WTC11 (cell line): ENCODE data around the gene ACSS2. TPM values are rescaled to one million over a fixed set of nuclear protein-coding genes. Genes with fewer than 3 reads are reported as not detected.

Source experiments
- ATAC-seq: fragments of 200-7000 bp; cut with Tn5 transposase; 2 replicates; pipeline ENCODE4 v1.10.0; 2021; ENCODE audit warnings: mild to moderate bottlenecking, moderate library complexity
- CTCF ChIA-PET: fragments of 300-600 bp; sonication (Branson Sonifier 250); formaldehyde crosslinking; loops from one replicate; lab custom pipeline; 2021; ENCODE audit warnings: antibody characterized with exemption; lab: Charles Lee
- POLR2A ChIA-PET: fragments of 350-600 bp; sonication (Branson Sonifier 250); formaldehyde crosslinking; loops from one replicate; lab custom pipeline; 2021; ENCODE audit warnings: antibody characterized with exemption; lab: Charles Lee
- DNase-seq: peaks from one replicate; pipeline ENCODE4 v3.0.0; 2021; ENCODE audit warnings: low spot score
- H3K27ac Mint-ChIP-seq: 2 replicates; pipeline ENCODE4 v1.8.0; 2021; ENCODE audit warnings: mixed read lengths
- H3K27me3 Mint-ChIP-seq: 2 replicates; pipeline ENCODE4 v1.8.0; 2021; ENCODE audit warnings: low read depth, mild to moderate bottlenecking, moderate library complexity, mixed read lengths
- H3K36me3 Mint-ChIP-seq: 2 replicates; pipeline ENCODE4 v1.8.0; 2021; ENCODE audit warnings: mixed read lengths
- H3K4me1 Mint-ChIP-seq: 2 replicates; pipeline ENCODE4 v1.8.0; 2022; ENCODE audit warnings: mixed read lengths
- H3K4me3 Mint-ChIP-seq: 2 replicates; pipeline ENCODE4 v1.8.0; 2021; ENCODE audit warnings: mild to moderate bottlenecking, moderate library complexity, mixed read lengths
- H3K9me3 Mint-ChIP-seq: 2 replicates; pipeline ENCODE4 v1.8.0; 2021; ENCODE audit warnings: mixed read lengths
- AFF4 ChIP-seq: sonication (generic); formaldehyde crosslinking; IDR thresholded peaks from 2 replicates; pipeline ENCODE4 v1.8.1; 2023; ENCODE audit warnings: mild to moderate bottlenecking, missing genetic modification reagents, borderline replicate concordance
- CREM ChIP-seq: sonication (generic); formaldehyde crosslinking; IDR thresholded peaks from 2 replicates; pipeline ENCODE4 v1.8.1; 2022; ENCODE audit warnings: mild to moderate bottlenecking, missing genetic modification reagents, moderate library complexity
- EMX1 ChIP-seq: fragments of 250-450 bp; sonication (Bioruptor Pico); IDR thresholded peaks from 2 replicates; pipeline ENCODE4 v1.8.0; 2021; ENCODE audit warnings: mild to moderate bottlenecking
- FOXK1 ChIP-seq: sonication (generic); formaldehyde crosslinking; IDR thresholded peaks from 2 replicates; pipeline ENCODE4 v1.8.0; 2022; ENCODE audit warnings: mild to moderate bottlenecking, moderate library complexity, missing genetic modification reagents
- GRHL2 ChIP-seq: fragments of 250-450 bp; sonication (Bioruptor Pico); IDR thresholded peaks from 2 replicates; pipeline ENCODE4 v1.8.0; 2022; ENCODE audit warnings: mild to moderate bottlenecking, moderate library complexity; ENCODE audit not compliant: insufficient replicate concordance, severe bottlenecking
- MXD4 ChIP-seq: fragments of 250-450 bp; sonication (Bioruptor Pico); IDR thresholded peaks from 2 replicates; pipeline ENCODE4 v1.8.0; 2021; ENCODE audit warnings: mild to moderate bottlenecking, moderate library complexity, borderline replicate concordance
- NR1H2 ChIP-seq: sonication (generic); formaldehyde crosslinking; IDR thresholded peaks from 2 replicates; pipeline ENCODE4 v1.9.0; 2021; ENCODE audit warnings: mild to moderate bottlenecking, moderate library complexity, missing genetic modification reagents
- NR2C2 ChIP-seq: sonication (generic); formaldehyde crosslinking; IDR thresholded peaks from 2 replicates; pipeline ENCODE4 v1.8.0; 2022; ENCODE audit warnings: mild to moderate bottlenecking, missing genetic modification reagents
- ZBTB21 ChIP-seq: sonication (generic); formaldehyde crosslinking; IDR thresholded peaks from 2 replicates; pipeline ENCODE4 v1.8.1; 2023; ENCODE audit warnings: mild to moderate bottlenecking, missing genetic modification reagents, borderline replicate concordance
- ZNF219 ChIP-seq: sonication (generic); formaldehyde crosslinking; IDR thresholded peaks from 2 replicates; pipeline ENCODE4 v1.8.0; 2023; ENCODE audit warnings: missing genetic modification reagents, mild to moderate bottlenecking, borderline replicate concordance
- ZNF263 ChIP-seq: sonication (generic); formaldehyde crosslinking; IDR thresholded peaks from 2 replicates; pipeline ENCODE4 v1.8.1; 2022; ENCODE audit warnings: low read depth, mild to moderate bottlenecking, moderate library complexity, missing genetic modification reagents
- ZNF532 ChIP-seq: fragments of 250-450 bp; sonication (Bioruptor Pico); IDR thresholded peaks from 2 replicates; pipeline ENCODE4 v1.9.0; 2021; ENCODE audit warnings: mild to moderate bottlenecking, borderline replicate concordance
- total RNA-seq: library from RNA; stranded (reverse); gene quantifications from 3 replicates; pipeline ENCODE4 v1.2.3, GENCODE V29; 2021
- TF ChIP-seq, protein P1 (sequence below): fragments of 250-450 bp; sonication (Bioruptor Pico); IDR thresholded peaks from 2 replicates; pipeline ENCODE4 v1.9.0; 2021; ENCODE audit warnings: mild to moderate bottlenecking
- TF ChIP-seq, protein P2 (sequence below): sonication (generic); formaldehyde crosslinking; IDR thresholded peaks from 2 replicates; pipeline ENCODE4 v1.8.0; 2023; ENCODE audit warnings: mild to moderate bottlenecking, missing genetic modification reagents

Gene ACSS2
- total RNA-seq, 1 experiment from 2014 or later = 28.9 TPM

DNA sequence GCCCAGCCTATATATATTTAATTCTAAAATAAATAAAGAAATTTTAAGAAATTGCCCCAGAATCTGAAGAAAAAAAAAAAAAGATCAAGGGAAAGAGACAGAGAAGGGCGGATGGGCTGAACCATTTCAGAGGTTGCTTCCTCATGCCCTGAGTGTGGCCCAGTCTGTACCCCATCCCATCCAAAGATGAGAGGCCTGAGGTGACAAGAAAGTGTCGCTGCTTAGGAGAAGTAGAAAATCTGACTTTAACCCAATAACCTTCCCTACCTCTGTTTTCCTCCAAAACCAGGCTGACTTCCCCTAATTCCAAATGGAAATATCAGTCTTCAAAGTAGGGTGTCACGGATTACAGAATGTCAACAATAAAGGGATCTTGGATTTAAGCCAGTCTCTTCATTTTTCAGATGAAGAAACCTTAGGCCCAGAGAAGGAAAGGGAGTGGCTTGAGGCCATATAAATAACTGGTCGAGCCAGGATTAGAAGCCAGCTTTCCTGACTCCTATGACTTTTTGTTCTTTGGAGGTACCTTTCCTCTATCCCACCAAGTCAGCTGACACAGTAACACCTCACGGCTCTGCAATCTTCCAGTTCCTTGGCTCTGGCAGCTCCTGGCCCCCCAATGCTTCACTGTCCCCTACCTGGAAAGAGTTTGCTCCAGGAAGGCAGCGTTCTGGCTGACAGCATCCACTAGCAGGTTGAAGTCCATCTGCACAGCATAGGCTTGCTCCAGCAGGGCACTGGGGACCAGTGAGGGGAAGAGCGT lies 69.1 kb downstream of the ACSS2 start:
- peaks cover 35% of the 10 kb centered on the region for H3K36me3 Mint-ChIP-seq

More for the DNA sequence above, 69.1 kb downstream of the ACSS2 start:
- no peaks in the 10 kb centered on the region for H3K4me1 Mint-ChIP-seq
- H3K9me3 Mint-ChIP-seq = no peaks in the 10 kb centered on the region
- no peak for TF ChIP-seq GRHL2 (CRISPR knock-in tag)
- no peak for TF ChIP-seq MXD4 (CRISPR knock-in tag)
- TF ChIP-seq, protein P1, sequence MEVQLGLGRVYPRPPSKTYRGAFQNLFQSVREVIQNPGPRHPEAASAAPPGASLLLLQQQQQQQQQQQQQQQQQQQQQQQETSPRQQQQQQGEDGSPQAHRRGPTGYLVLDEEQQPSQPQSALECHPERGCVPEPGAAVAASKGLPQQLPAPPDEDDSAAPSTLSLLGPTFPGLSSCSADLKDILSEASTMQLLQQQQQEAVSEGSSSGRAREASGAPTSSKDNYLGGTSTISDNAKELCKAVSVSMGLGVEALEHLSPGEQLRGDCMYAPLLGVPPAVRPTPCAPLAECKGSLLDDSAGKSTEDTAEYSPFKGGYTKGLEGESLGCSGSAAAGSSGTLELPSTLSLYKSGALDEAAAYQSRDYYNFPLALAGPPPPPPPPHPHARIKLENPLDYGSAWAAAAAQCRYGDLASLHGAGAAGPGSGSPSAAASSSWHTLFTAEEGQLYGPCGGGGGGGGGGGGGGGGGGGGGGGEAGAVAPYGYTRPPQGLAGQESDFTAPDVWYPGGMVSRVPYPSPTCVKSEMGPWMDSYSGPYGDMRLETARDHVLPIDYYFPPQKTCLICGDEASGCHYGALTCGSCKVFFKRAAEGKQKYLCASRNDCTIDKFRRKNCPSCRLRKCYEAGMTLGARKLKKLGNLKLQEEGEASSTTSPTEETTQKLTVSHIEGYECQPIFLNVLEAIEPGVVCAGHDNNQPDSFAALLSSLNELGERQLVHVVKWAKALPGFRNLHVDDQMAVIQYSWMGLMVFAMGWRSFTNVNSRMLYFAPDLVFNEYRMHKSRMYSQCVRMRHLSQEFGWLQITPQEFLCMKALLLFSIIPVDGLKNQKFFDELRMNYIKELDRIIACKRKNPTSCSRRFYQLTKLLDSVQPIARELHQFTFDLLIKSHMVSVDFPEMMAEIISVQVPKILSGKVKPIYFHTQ (CRISPR knock-in tag) = no peak
- TF ChIP-seq CREM = no peak
- no peak for TF ChIP-seq FOXK1
- TF ChIP-seq, protein P2, sequence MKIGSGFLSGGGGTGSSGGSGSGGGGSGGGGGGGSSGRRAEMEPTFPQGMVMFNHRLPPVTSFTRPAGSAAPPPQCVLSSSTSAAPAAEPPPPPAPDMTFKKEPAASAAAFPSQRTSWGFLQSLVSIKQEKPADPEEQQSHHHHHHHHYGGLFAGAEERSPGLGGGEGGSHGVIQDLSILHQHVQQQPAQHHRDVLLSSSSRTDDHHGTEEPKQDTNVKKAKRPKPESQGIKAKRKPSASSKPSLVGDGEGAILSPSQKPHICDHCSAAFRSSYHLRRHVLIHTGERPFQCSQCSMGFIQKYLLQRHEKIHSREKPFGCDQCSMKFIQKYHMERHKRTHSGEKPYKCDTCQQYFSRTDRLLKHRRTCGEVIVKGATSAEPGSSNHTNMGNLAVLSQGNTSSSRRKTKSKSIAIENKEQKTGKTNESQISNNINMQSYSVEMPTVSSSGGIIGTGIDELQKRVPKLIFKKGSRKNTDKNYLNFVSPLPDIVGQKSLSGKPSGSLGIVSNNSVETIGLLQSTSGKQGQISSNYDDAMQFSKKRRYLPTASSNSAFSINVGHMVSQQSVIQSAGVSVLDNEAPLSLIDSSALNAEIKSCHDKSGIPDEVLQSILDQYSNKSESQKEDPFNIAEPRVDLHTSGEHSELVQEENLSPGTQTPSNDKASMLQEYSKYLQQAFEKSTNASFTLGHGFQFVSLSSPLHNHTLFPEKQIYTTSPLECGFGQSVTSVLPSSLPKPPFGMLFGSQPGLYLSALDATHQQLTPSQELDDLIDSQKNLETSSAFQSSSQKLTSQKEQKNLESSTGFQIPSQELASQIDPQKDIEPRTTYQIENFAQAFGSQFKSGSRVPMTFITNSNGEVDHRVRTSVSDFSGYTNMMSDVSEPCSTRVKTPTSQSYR (CRISPR knock-in tag) = no peak
- TF ChIP-seq EMX1 (CRISPR knock-in tag) = no peak
- no peak for TF ChIP-seq ZNF532 (CRISPR knock-in tag)
- no peak for TF ChIP-seq NR2C2 (CRISPR knock-in tag)
- no peak for TF ChIP-seq ZBTB21
- TF ChIP-seq NR1H2 (CRISPR knock-in tag) = no peak
- TF ChIP-seq ZNF263 (CRISPR knock-in tag) = no peak
- TF ChIP-seq AFF4 = no peak
- no peak for TF ChIP-seq ZNF219 (CRISPR knock-in tag)
- TF ChIP-seq, all 79 proteins: peak for 0
- DNase-seq (no peak), ATAC-seq (no peak)
- POLR2A ChIA-PET = no interaction called here
- H3K27me3 Mint-ChIP-seq = no peaks in the 10 kb centered on the region
- H3K4me3 Mint-ChIP-seq = no peak overlapping the region
- CTCF ChIA-PET = interaction anchor here (1.0 kb wide), 1 partner anchor 397 kb away, joined by 3 read pairs; no protein-coding TSS in a partner anchor
- H3K27ac Mint-ChIP-seq = no peak overlapping the region
